Measurements from ENCODE around the gene SLC38A9. TPM values are rescaled to one million over a fixed set of nuclear protein-coding genes. Genes with fewer than 3 reads are reported as not detected.
"Not testable (repeated sequence)": the region's sequence is repeated elsewhere in the genome, so short reads cannot be mapped to it uniquely, and the experiment has no call there.

Gene SLC38A9
- total and polyA plus RNA-seq, 2 of the 8 experiments (the other 6 are each of a cell fraction or from before 2014, with no cell fraction given): 29.2 to 43.7 TPM

- H3K56ac ChIP-seq (replicated peaks; ENCODE audit: insufficient read length, low read depth, low read length); H4K91ac ChIP-seq (replicated peaks; ENCODE audit: insufficient read length, low read length); H3K23ac ChIP-seq (ENCODE audit: insufficient read length); H3K4ac ChIP-seq (replicated peaks; ENCODE audit: insufficient read length, low read depth, low read length); H3K4me2 ChIP-seq (ENCODE audit: insufficient read depth in 1 of 2, low read depth in 2 of 2, low read length in 2 of 2); H4K5ac ChIP-seq (ENCODE audit: insufficient read length, low read depth, low read length); H3K4me1 ChIP-seq (replicated peaks in 1 of 4; ENCODE audit: control insufficient read depth in 3 of 4, insufficient read depth in 4 of 4, low read length in 3 of 4); H3K18ac ChIP-seq (ENCODE audit: extremely low read depth, low read length); H2AFZ ChIP-seq (ENCODE audit: low read length); H2BK120ac ChIP-seq (replicated peaks; ENCODE audit: low read depth, low read length); H3K9ac ChIP-seq (replicated peaks in 1 of 4; ENCODE audit: extremely low read depth in 1 of 4, low read depth in 3 of 4, low read length in 3 of 4); H2BK12ac ChIP-seq (ENCODE audit: low read depth, low read length); H2BK5ac ChIP-seq (ENCODE audit: low read depth, low read length); H4K20me1 ChIP-seq (replicated peaks in 1 of 2; ENCODE audit: control insufficient read depth in 1 of 2, insufficient read depth in 2 of 2, low read length in 2 of 2); H3K79me2 ChIP-seq (ENCODE audit: control insufficient read depth in 1 of 2, insufficient read depth in 2 of 2, low read length in 2 of 2); H3K14ac ChIP-seq (ENCODE audit: insufficient read length); H4K8ac ChIP-seq (ENCODE audit: extremely low read depth, insufficient read depth, low read length); POLR2A ChIA-PET (ENCODE audit: partially characterized antibody); H3K79me1 ChIP-seq (ENCODE audit: low read depth, low read length); H2AK5ac ChIP-seq (ENCODE audit: low read depth, low read length); H3K27ac ChIP-seq (ENCODE audit: low read depth, low read length); H3K9me3 ChIP-seq (ENCODE audit: insufficient read depth in 2 of 2, low read depth in 1 of 2, low read length in 1 of 2); H3K23me2 ChIP-seq (ENCODE audit: low read depth, low read length); H3K4me3 ChIP-seq (ENCODE audit: extremely low read depth in 1 of 4, insufficient read depth in 2 of 4, low read depth in 3 of 4, low read length in 4 of 4); H3K36me3 ChIP-seq (ENCODE audit: control insufficient read depth in 2 of 4, insufficient read depth in 4 of 4, low read length in 3 of 4); H2BK15ac ChIP-seq (ENCODE audit: low read length); FAIRE-seq; H3K27me3 ChIP-seq (replicated peaks in 1 of 4; ENCODE audit: control insufficient read depth in 3 of 4, extremely low read depth in 1 of 4, insufficient read depth in 3 of 4, low read length in 3 of 4); H2BK20ac ChIP-seq (ENCODE audit: low read length); DNase-seq (ENCODE audit: low read depth in 1 of 2, low spot score in 2 of 2): not testable (repeated sequence)
- CTCF ChIA-PET (ENCODE audit: partially characterized antibody): interaction anchor here (1.1 kb wide), 1 partner anchor 85 kb away, joined by 3 read pairs; no protein-coding TSS in a partner anchor
- WGBS, 2 experiments (ENCODE audit: extremely low coverage in 1 of 2, insufficient coverage in 1 of 2, insufficient read length in 1 of 2, insufficient replicate concordance in 2 of 2, low coverage in 1 of 2, low lambda C conversion rate in 2 of 2, missing lambda C conversion rate in 1 of 2): 67% methylated on average over 4 of the region's 5 CpGs; no CpG with 5 or more reads in 1 of the 2 experiments
Observed at GRCh38 chr5:55607309-55607708, 104.8 kb downstream of the SLC38A9 start.

Measured in H1 (cell line).